Kidney (tissue), 14 donors: ENCODE data around the gene SCMH1. TPM values are rescaled to one million over a fixed set of nuclear protein-coding genes. Genes with fewer than 3 reads are reported as not detected.

Experiments
- DNase-seq, 5 donors: peaks; one replicate each; pipeline ENCODE4 v3.0.0-alpha.2; 2013 to 2020
- FAIRE-seq: peaks from 2 replicates; lab custom pipeline; 2012; peaks lifted over from hg19 to GRCh38; lab: Jason Lieb, UNC
- H3K27ac ChIP-seq, 2 donors: one replicate each; pipeline ENCODE4 v1.7.0; 2013; ENCODE audit warnings: low read depth in 2 of 2, low read length in 2 of 2, inconsistent platforms in 1 of 2
- H3K27me3 ChIP-seq: one replicate; pipeline ENCODE4 v1.7.1; 2013; ENCODE audit warnings: low read length, inconsistent platforms; ENCODE audit not compliant: control insufficient read depth, insufficient read depth
- H3K36me3 ChIP-seq, 3 donors: one replicate each; pipeline versions ENCODE4 v1.7.0 to v1.7.1; 2013; ENCODE audit warnings: low read length in 3 of 3, control low read depth in 1 of 3, inconsistent platforms in 1 of 3; ENCODE audit not compliant: insufficient read depth in 3 of 3, control insufficient read depth in 2 of 3
- H3K4me1 ChIP-seq, 3 donors: one replicate each; pipeline versions ENCODE4 v1.7.0 to v1.7.1; 2013; ENCODE audit warnings: low read length in 3 of 3, inconsistent platforms in 1 of 3, low read depth in 1 of 3; ENCODE audit not compliant: control insufficient read depth in 2 of 3, insufficient read depth in 2 of 3
- H3K4me3 ChIP-seq, 3 donors: one replicate each; pipeline versions ENCODE4 v1.7.0 to v1.8.1; 2013; ENCODE audit warnings: low read length in 3 of 3, control low read depth in 1 of 3, inconsistent platforms in 1 of 3
- H3K9ac ChIP-seq, 3 donors: one replicate each; pipeline versions ENCODE4 v1.7.0 to v1.7.1; 2013; ENCODE audit warnings: low read length in 3 of 3, control low read depth in 1 of 3, inconsistent platforms in 1 of 3
- H3K9me3 ChIP-seq, 3 donors: one replicate each; pipeline versions ENCODE4 v1.7.0 to v1.7.1; 2013; ENCODE audit warnings: low read length in 3 of 3, control low read depth in 1 of 3, inconsistent platforms in 1 of 3; ENCODE audit not compliant: control insufficient read depth in 2 of 3, insufficient read depth in 1 of 3
- CTCF ChIP-seq: IDR thresholded peaks from 3 replicates; pipeline ENCODE4 v1.5.1; 2012; ENCODE audit warnings: mild to moderate bottlenecking, moderate library complexity, borderline replicate concordance; ENCODE audit not compliant: insufficient read depth; ENCODE audit errors: extremely low read depth
- intact Hi-C: fragments of 100-400 bp; cut with DNase I; formaldehyde crosslinking; loops from one replicate; pipeline ENCODE4 v1.11.1; 2022
- polyA plus RNA-seq: library from polyadenylated mRNA; stranded (reverse); fragments of 350-450 nt; fragmentation: Illumina TruSeq; extraction: RNeasy Lipid Tissue Mini Kit (QIAGEN cat#74804); gene quantifications from one replicate; pipeline ENCODE4 v1.2.3, GENCODE V29; 2014; ENCODE audit warnings: low read depth, low replicate concordance; ENCODE audit not compliant: insufficient read depth
- total RNA-seq: library from RNA; stranded (reverse); fragmentation: NEBNext Ultra II Directional; extraction: Animal tissue kit (Norgen Biotek cat#: 25700); gene quantifications from one replicate; pipeline ENCODE4 v1.2.1, GENCODE V29; 2021
- donor health status: control.
- donor health status: control.
- donor health status: control.
- donor health status: control.
- donor health status: control.
- donor health status: DM: yes; HTN: yes; CAD: no.
- donor health status: Normal renal cell carcinoma (clear cell type).

Gene SCMH1
- total and polyA plus RNA-seq, 2 donors from 2014 or later, result 26.4 to 58.3 TPM

DNA sequence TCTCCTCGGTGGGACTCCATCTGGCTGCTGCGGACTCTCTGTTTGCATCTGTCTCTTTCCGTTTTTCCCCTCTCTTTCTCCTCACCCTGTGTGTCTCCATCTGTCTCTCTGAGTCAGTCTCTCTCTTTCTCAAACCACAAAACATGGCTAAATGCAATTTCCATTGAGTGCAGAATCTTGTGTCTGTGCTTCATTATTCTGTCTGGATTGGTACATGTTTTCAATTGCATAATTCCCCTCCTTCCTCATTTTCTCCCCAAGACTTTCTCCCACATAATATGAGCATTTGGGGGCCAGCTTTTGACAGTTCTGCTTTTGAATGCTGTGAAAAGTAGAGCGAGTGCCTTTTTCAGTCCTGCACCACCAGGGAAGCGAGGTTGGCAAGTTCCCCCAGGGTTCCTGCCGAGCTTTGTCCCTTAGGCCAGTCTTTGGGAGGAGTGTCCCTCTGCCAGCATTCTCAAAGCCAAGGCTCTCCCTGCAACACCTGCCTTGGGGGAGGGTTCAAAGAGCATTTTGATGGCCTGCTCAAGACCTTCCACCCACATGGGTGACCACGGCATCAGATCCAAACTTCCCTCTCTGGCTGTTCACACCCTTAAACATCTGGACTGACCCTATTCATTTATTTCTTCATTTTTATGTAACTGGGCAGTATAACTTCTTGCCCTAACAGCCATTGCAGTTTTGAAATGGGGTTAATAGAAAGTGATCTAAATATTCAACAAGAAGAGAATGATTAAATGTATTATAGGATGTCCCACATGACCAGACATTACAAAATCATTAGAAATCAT is 32.8 kb upstream of the SCMH1 start:
- Histone ChIP-seq H3K27me3 (no peaks in the 10 kb centered on the region), H3K9me3 (no peaks in the 10 kb centered on the region), H3K27ac (no peak overlapping the region), H3K9ac (no peak overlapping the region), H3K36me3 (no peaks in the 10 kb centered on the region), H3K4me3 (no peak overlapping the region), H3K4me1 (peaks cover 0 to 6% (median 2%) of the 10 kb centered on the region in 3 donors)
- intact Hi-C loops, result loop anchor here (5.0 kb wide), 1 partner anchor 142 kb away; no protein-coding TSS in a partner anchor
- no peak for DNase-seq
- no peak for TF ChIP-seq CTCF
- no peak for FAIRE-seq

- intact Hi-C loops, result loop anchor here (5.0 kb wide), 1 partner anchor 145 kb away; no protein-coding TSS in a partner anchor
- Histone ChIP-seq H3K27ac (no peak overlapping the region), H3K4me1 (peaks cover 0 to 6% (median 2%) of the 10 kb centered on the region in 3 donors), H3K27me3 (no peaks in the 10 kb centered on the region), H3K36me3 (no peaks in the 10 kb centered on the region), H3K9me3 (no peaks in the 10 kb centered on the region), H3K4me3 (no peak overlapping the region), H3K9ac (no peak overlapping the region)
- FAIRE-seq (no peak), DNase-seq (no peak)
- TF ChIP-seq CTCF, result no peak
Measured at GRCh38 chr1:41272601-41273000, 30.5 kb upstream of the SCMH1 start.

- DNase-seq, result peak; percentile 83 to 91 (median 88)
- peak; percentile 93 for TF ChIP-seq CTCF
- no peak overlapping the region for H3K9ac ChIP-seq
- H3K27ac ChIP-seq, result no peak overlapping the region
- no peaks in the 10 kb centered on the region for H3K4me1 ChIP-seq
- FAIRE-seq, result no peak
- H3K36me3 ChIP-seq, result no peaks in the 10 kb centered on the region
- intact Hi-C loops, result no loop called here
- no peaks in the 10 kb centered on the region for H3K27me3 ChIP-seq
- H3K9me3 ChIP-seq, result no peaks in the 10 kb centered on the region
- no peak overlapping the region for H3K4me3 ChIP-seq
Measured at GRCh38 chr1:41268154-41268770, 26.2 kb upstream of the SCMH1 start.
